Urothelium cell line (cell line): ENCODE results near the gene FOXP2.
"Not testable (repeated sequence)": the region's sequence is repeated elsewhere in the genome, so short reads cannot be mapped to it uniquely, and the experiment has no call there.

Source experiments
- DNase-seq: peaks from one replicate; pipeline ENCODE4 v3.0.0; 2011; ENCODE audit warnings: low spot score, mixed read lengths
- FAIRE-seq: peaks from 2 replicates; lab custom pipeline; 2011; peaks lifted over from hg19 to GRCh38; lab: Jason Lieb, UNC

FOXP2 gene

GRCh38 chr7:114419441-114420272, 5.0 kb downstream of the FOXP2 start:
- no peak for FAIRE-seq
- DNase-seq: no peak

GRCh38 chr7:114422507-114423501, 8.2 kb downstream of the FOXP2 start:
- FAIRE-seq (no peak), DNase-seq (no peak)

GRCh38 chr7:114426382-114426781, 11.8 kb downstream of the FOXP2 start:
- DNase-seq (no peak), FAIRE-seq (no peak)

GRCh38 chr7:114426824-114427223, 12.2 kb downstream of the FOXP2 start:
- FAIRE-seq (no peak), DNase-seq (no peak)

GRCh38 chr7:114428211-114428610, 13.6 kb downstream of the FOXP2 start:
- FAIRE-seq: no peak
- DNase-seq: no peak

GRCh38 chr7:114431189-114431588, 16.6 kb downstream of the FOXP2 start:
- no peak for DNase-seq
- no peak for FAIRE-seq

- DNase-seq (no peak), FAIRE-seq (no peak)
These were observed 17.4 kb downstream of the FOXP2 start for GRCh38 chr7:114432061-114432460.

- DNase-seq (no peak), FAIRE-seq (no peak)
These were observed 18.1 kb downstream of the FOXP2 start for GRCh38 chr7:114432703-114433102.

GRCh38 chr7:114439581-114439980, 25.0 kb downstream of the FOXP2 start:
- FAIRE-seq (no peak), DNase-seq (no peak)

- FAIRE-seq, DNase-seq: not testable (repeated sequence)
These were observed 26.3 kb downstream of the FOXP2 start for GRCh38 chr7:114440927-114441326.

- DNase-seq: no peak
- FAIRE-seq: no peak
These were observed 29.6 kb downstream of the FOXP2 start for GRCh38 chr7:114444196-114444595.

- DNase-seq (no peak), FAIRE-seq (no peak)
These were observed 35.8 kb downstream of the FOXP2 start for GRCh38 chr7:114450431-114450830.

GRCh38 chr7:114459574-114459973, 45.0 kb downstream of the FOXP2 start:
- FAIRE-seq (no peak), DNase-seq (no peak)

- FAIRE-seq (no peak), DNase-seq (no peak)
These were observed 45.4 kb downstream of the FOXP2 start for GRCh38 chr7:114460021-114460420.

GRCh38 chr7:114466917-114467316, 52.3 kb downstream of the FOXP2 start:
- DNase-seq (no peak), FAIRE-seq (no peak)

GRCh38 chr7:114468844-114469243, 54.2 kb downstream of the FOXP2 start:
- FAIRE-seq (no peak), DNase-seq (no peak)

GRCh38 chr7:114472896-114473512, 58.4 kb downstream of the FOXP2 start:
- no peak for FAIRE-seq
- DNase-seq: no peak

GRCh38 chr7:114478384-114478783, 63.8 kb downstream of the FOXP2 start:
- DNase-seq (no peak), FAIRE-seq (no peak)

- no peak for DNase-seq
- FAIRE-seq: no peak
These were observed 67.4 kb downstream of the FOXP2 start for GRCh38 chr7:114481999-114482398.

GRCh38 chr7:114484226-114484625, 69.6 kb downstream of the FOXP2 start:
- FAIRE-seq (no peak), DNase-seq (no peak)

- FAIRE-seq (no peak), DNase-seq (no peak)
These were observed 72.6 kb downstream of the FOXP2 start for GRCh38 chr7:114487174-114487573.
